Heart left ventricle (tissue), 16 donors: ENCODE results near the gene SHF. TPM values are rescaled to one million over a fixed set of nuclear protein-coding genes. Genes with fewer than 3 reads are reported as not detected.

Source experiments
- ATAC-seq, 4 donors: fragments of 200-7000 bp; cut with Tn5 transposase; one replicate each; pipeline ENCODE4 v1.9.1; 2020 to 2022; ENCODE audit warnings: moderate library complexity in 4 of 4, mild to moderate bottlenecking in 3 of 4, moderate number of reproducible peaks in 1 of 4
- DNase-seq, 5 donors: peaks; one replicate each; pipeline ENCODE4 v3.0.0-alpha.2; 2020
- H3K27ac ChIP-seq, 12 donors: fragments of 200-600 bp; sonication (generic) in 4 of 12; one replicate each; pipeline versions ENCODE4 v1.5.0 to v1.8.0; 2016 to 2022; ENCODE audit warnings: mild to moderate bottlenecking in 2 of 12
- H3K27me3 ChIP-seq, 9 donors: fragments of 200-600 bp; sonication (generic) in 2 of 9; one replicate each; pipeline versions ENCODE4 v1.5.1 to v1.8.0; 2016 to 2022; ENCODE audit warnings: mild to moderate bottlenecking in 3 of 9
- H3K36me3 ChIP-seq, 9 donors: fragments of 200-600 bp; sonication (generic) in 2 of 9; one replicate each; pipeline versions ENCODE4 v1.5.0 to v1.8.0; 2018 to 2022; ENCODE audit warnings: mild to moderate bottlenecking in 2 of 9
- H3K4me1 ChIP-seq, 12 donors: fragments of 200-600 bp; sonication (generic) in 4 of 12; one replicate each; pipeline versions ENCODE4 v1.5.0 to v1.8.0; 2016 to 2022; ENCODE audit warnings: mild to moderate bottlenecking in 3 of 12
- H3K4me3 ChIP-seq, 12 donors: fragments of 200-600 bp; sonication (generic) in 4 of 12; one replicate each; pipeline versions ENCODE4 v1.5.0 to v1.8.0; 2017 to 2022; ENCODE audit warnings: mild to moderate bottlenecking in 9 of 12, moderate library complexity in 4 of 12
- H3K9me3 ChIP-seq, 12 donors: fragments of 200-600 bp; sonication (generic) in 4 of 12; one replicate each; pipeline versions ENCODE4 v1.5.0 to v1.8.0; 2016 to 2022; ENCODE audit warnings: mild to moderate bottlenecking in 1 of 12
- CTCF ChIP-seq, 12 donors: fragments of 200-600 bp; sonication (generic) in 4 of 12; IDR thresholded peaks; one replicate each; pipeline versions ENCODE4 v1.5.0 to v1.8.0; 2018 to 2022; ENCODE audit warnings: antibody characterized with exemption in 12 of 12, mild to moderate bottlenecking in 5 of 12
- POLR2A ChIP-seq, 2 donors: fragments of 450-650 bp; IDR thresholded peaks; one replicate each; pipeline ENCODE4 v1.6.1; 2017; ENCODE audit warnings: antibody characterized with exemption in 2 of 2, mild to moderate bottlenecking in 2 of 2, moderate library complexity in 2 of 2
- WGBS, 4 donors: extraction: QIAGEN DNeasy Blood & Tissue Kit in 2 of 4; methylation state at CpG; one replicate each; pipeline versions ENCODE4 v1.1.5 to v1.1.7; 2013 to 2018; 5-methylcytosine and 5-hydroxymethylcytosine counted together
- intact Hi-C, 10 donors: fragments of 100-400 bp; cut with DNase I; formaldehyde crosslinking; loops; one replicate each; pipeline versions ENCODE4 v1.11.1 to v1.14.2; 2022
- polyA plus RNA-seq, 2 donors: library from polyadenylated mRNA; stranded (reverse); fragments of 200-250 nt; gene quantifications; one replicate each; pipeline ENCODE4 v1.2.3, GENCODE V29; 2013
- total RNA-seq, 9 donors: library from RNA; depleted of rRNA in 2 of 9; stranded (reverse); fragments of >200 nt in 2 of 9; fragmentation: NEBNext Ultra II Directional in 3 of 9; extraction: Animal tissue kit (Norgen Biotek cat#: 25700) in 3 of 9; gene quantifications; one replicate each; pipeline versions ENCODE4 v1.1.0 to v1.2.4, GENCODE V29; 2016 to 2023
- donor health status: ischemic (EF 13 %, LVEDD 7.1; RV severe dilation, severe dysfunction).
- donor health status: healthy with polysubstance abuse.
- donor health status: DM: no; HTN: yes; CAD: no.
- donor health status: DM: no; HTN: no; CAD: no.
- donor health status: ischemic (EF 25% LVEDD 6.9; RV normal size, moderate dysfunction).
- donor health status: ischemic (EF 25% LVEDD 5.7; RV mildly dilated, moderate dysfunction).
- donor health status: healthy.
- donor health status: DM: yes; HTN: yes; CAD: no.
- donor health status: ischemic (EF 35%, LVEDD 5.7; RV mildly dilated, moderate dysfunction).
- donor health status: nonischemic (EF 11% LVEDD 7.7; RV severe dilation, severe dysfunction).
- donor health status: DM: yes; HTN: yes; CAD: no.
- donor health status: PGD.
- donor health status: ischemic (EF 29% LVEDD 5.4; RV normal size, mild dysfunction).
- donor health status: nonischemic (EF 23%, LVEDD 6.1; RV moderate dilation, normal function).

The SHF gene
- total and polyA plus RNA-seq, 11 donors, result 1.9 to 7.9 (median 3.9) TPM

- TF ChIP-seq POLR2A (IDR thresholded peaks at IDR 0.05) (no peak), CTCF (IDR thresholded peaks at IDR 0.05) (no peak)
- H3K9me3 ChIP-seq, result no peaks in the 10 kb centered on the region
- DNase-seq (no peak), ATAC-seq (no peak)
- H3K27me3 ChIP-seq, result no peaks in the 10 kb centered on the region
- H3K36me3 ChIP-seq, result peaks cover 0 to 6% (median 0%) of the 10 kb centered on the region in 9 donors
- 81 to 87% (median 87%) methylated on average over 9 of the region's 9 CpGs for WGBS, 4 donors
- peak overlapping the region in 4 of 12 donors; percentile 4 to 97 (median 26) for H3K27ac ChIP-seq
- H3K4me3 ChIP-seq, result no peak overlapping the region
- intact Hi-C loops, result loop anchor here in 5 of 10 donors (5.0 to 10.0 kb wide), 4 partner anchors 33 to 446 kb away; a partner anchor contains a TSS
- peaks cover 0 to 23% (median 8%) of the 10 kb centered on the region in 12 donors for H3K4me1 ChIP-seq
These were observed 18.8 kb downstream of the SHF start for GRCh38 chr15:45168751-45169551.

DNA sequence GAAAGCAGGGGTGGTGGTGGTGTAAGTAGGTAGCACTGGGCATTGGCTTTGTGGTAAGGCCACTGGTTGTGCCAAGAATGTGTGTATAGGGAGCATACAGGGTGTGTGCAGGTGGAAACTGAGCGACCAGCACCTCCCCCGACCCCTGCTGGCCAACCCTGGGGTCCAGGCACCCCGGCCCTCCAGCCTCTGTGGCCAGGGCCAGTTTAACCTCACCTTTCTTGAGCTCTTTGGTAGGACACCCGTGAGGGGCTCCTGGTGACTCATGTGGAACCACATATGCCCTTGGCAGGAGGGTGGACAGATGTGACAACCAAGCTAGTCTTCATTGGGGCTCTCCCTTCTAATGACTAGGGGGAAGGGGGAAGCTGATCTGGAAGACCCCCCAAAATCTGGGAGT lies 19.5 kb downstream of the SHF start:
- Histone ChIP-seq H3K9me3 (no peaks in the 10 kb centered on the region), H3K27me3 (no peaks in the 10 kb centered on the region), H3K36me3 (peaks cover 0 to 6% (median 0%) of the 10 kb centered on the region in 9 donors), H3K4me1 (peaks cover 0 to 23% (median 8%) of the 10 kb centered on the region in 12 donors), H3K4me3 (no peak overlapping the region), H3K27ac (peak overlapping the region in 3 of 12 donors; percentile 94 to 98 (median 97))
- intact Hi-C loops, result loop anchor here in 5 of 10 donors (5.0 to 10.0 kb wide), 4 partner anchors 34 to 447 kb away; a partner anchor contains a TSS
- no peak for TF ChIP-seq CTCF (IDR thresholded peaks at IDR 0.05)
- TF ChIP-seq POLR2A (IDR thresholded peaks at IDR 0.05), result no peak
- ATAC-seq (no peak), DNase-seq (no peak)
- 97 to 100% (median 99%) methylated on average over 2 to 4 of the region's 4 CpGs for WGBS, 4 donors

DNA sequence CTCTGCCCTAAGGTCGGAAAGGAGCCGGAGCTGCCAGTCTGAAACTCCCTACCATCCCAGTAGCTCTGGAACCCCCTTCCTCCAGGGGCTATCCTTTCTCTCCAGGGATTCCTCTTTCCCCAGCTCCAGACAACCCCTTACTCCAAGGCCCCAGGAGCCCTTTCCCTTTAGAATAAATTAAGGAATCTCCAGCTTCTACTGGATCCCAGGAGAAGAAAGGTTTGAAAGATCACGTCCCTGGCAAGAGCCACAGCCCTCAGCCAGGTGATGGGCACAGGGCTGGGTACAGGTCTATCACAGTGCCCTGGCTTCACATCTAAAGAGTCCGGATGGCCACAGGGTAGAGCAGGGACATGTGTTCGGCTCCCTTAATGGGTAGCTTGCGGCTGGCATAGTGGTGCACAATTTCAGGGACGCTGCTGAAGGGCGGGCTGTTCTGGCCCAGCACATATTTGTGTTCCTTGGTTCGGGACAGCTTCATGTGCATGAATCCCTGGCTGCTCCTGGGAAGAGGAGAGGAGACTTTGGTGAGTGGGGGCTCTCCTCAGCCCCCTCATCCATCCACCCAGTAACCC lies 20.0 kb downstream of the SHF start:
- peaks cover 0 to 28% (median 12%) of the 10 kb centered on the region in 12 donors for H3K4me1 ChIP-seq

More for the DNA sequence above, 20.0 kb downstream of the SHF start:
- Histone ChIP-seq H3K36me3 (peaks cover 0 to 6% (median 0%) of the 10 kb centered on the region in 9 donors), H3K27me3 (no peaks in the 10 kb centered on the region), H3K4me3 (peak overlapping the region in 11 of 12 donors; percentile 68 to 93 (median 77)), H3K9me3 (no peaks in the 10 kb centered on the region), H3K27ac (peak overlapping the region; percentile 94 to 100 (median 99))
- TF ChIP-seq CTCF (IDR thresholded peaks at IDR 0.05) (no peak), POLR2A (IDR thresholded peaks at IDR 0.05) (no peak)
- WGBS, 4 donors, result 68 to 72% (median 69%) methylated on average over 9 of the region's 9 CpGs
- DNase-seq (no peak), ATAC-seq (no peak)
- intact Hi-C loops, result loop anchor here in 9 of 10 donors (1.0 to 10.0 kb wide), 11 partner anchors 31 to 447 kb away; a partner anchor contains a TSS
